Mucosa of rectum (tissue), 2 donors: ENCODE results near the gene EGR2.

Source experiments
- H3K27ac ChIP-seq, 2 donors: one replicate each; pipeline ENCODE4 v1.7.0; 2013; ENCODE audit warnings: inconsistent platforms in 2 of 2, low read depth in 2 of 2, low read length in 2 of 2
- H3K27me3 ChIP-seq, 2 donors: one replicate each; pipeline ENCODE4 v1.7.0; 2013; ENCODE audit warnings: low read length in 2 of 2; ENCODE audit not compliant: control insufficient read depth in 2 of 2, insufficient read depth in 2 of 2
- H3K36me3 ChIP-seq, 2 donors: one replicate each; pipeline ENCODE4 v1.7.0; 2013; ENCODE audit warnings: low read length in 2 of 2; ENCODE audit not compliant: control insufficient read depth in 2 of 2, insufficient read depth in 2 of 2
- H3K4me1 ChIP-seq, 2 donors: one replicate each; pipeline ENCODE4 v1.7.0; 2013; ENCODE audit warnings: low read length in 2 of 2, mild to moderate bottlenecking in 1 of 2; ENCODE audit not compliant: control insufficient read depth in 2 of 2, insufficient read depth in 2 of 2
- H3K4me3 ChIP-seq, 2 donors: one replicate each; pipeline ENCODE4 v1.7.0; 2013; ENCODE audit warnings: low read length in 2 of 2
- H3K9ac ChIP-seq, 2 donors: one replicate each; pipeline ENCODE4 v1.7.0; 2013; ENCODE audit warnings: low read length in 2 of 2, low read depth in 1 of 2, mild to moderate bottlenecking in 1 of 2
- H3K9me3 ChIP-seq, 2 donors: one replicate each; pipeline ENCODE4 v1.7.0; 2013; ENCODE audit warnings: low read length in 2 of 2; ENCODE audit not compliant: control insufficient read depth in 2 of 2
- donor health status: healthy.
- donor health status: Normal muscosa, but diverticular disease.

Gene EGR2

DNA sequence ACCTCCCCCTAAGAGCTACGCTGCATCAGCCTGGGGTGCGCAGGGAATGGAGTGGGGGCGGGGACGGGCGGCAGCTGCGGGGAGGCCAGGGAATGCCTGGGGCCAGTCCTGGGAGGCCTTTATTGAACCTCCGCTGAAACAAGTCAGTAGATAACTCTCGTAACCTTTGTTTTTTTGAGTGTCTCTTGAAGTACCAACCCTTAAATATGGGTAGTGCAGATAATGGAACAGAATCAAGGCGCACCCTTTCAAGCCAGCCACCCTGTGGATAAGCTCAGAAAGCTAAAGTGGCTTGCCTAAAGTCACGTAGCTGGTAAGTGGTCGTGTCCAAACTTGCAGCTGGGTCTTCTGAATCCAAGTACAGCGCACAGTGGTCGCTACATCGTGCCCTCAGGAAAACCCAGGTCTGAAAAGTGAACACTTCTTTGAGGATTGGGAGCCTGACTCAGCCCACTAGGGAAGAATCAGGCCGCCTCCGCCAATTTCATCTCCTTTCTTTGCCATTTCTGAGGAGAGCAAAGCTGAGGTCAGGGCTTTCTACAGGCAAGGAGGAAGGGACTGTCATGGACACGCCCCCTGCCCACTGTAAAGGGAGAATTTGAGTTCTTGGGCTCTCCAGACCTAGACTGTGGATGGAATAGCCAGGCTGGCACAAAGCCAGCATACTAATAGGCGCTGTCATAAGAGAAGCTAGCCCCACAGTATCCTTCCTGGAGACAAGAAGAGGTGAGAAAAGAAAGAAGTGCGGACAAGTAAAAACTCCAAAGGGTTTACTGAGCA lies 3.2 kb upstream of the EGR2 start:
- H3K9ac ChIP-seq, result no peak overlapping the region
- no peak overlapping the region for H3K4me3 ChIP-seq
- peaks cover 16 to 37% of the 10 kb centered on the region in 2 donors for H3K27me3 ChIP-seq

GRCh38 chr10:62818426-62819011 lies 2.4 kb upstream of the EGR2 start:
- Histone ChIP-seq H3K4me1 (peaks cover 18 to 32% of the 10 kb centered on the region in 2 donors), H3K9ac (peak overlapping the region in 1 of 2 donors; percentile 76), H3K36me3 (no peaks in the 10 kb centered on the region), H3K27ac (no peak overlapping the region), H3K9me3 (no peaks in the 10 kb centered on the region), H3K27me3 (peaks cover 22 to 40% of the 10 kb centered on the region in 2 donors), H3K4me3 (peak overlapping the region; percentile 67 to 81)

More for the DNA sequence above, 3.2 kb upstream of the EGR2 start:
- no peak overlapping the region for H3K27ac ChIP-seq
- no peaks in the 10 kb centered on the region for H3K36me3 ChIP-seq
- no peaks in the 10 kb centered on the region for H3K9me3 ChIP-seq
- H3K4me1 ChIP-seq, result peaks cover 18 to 31% of the 10 kb centered on the region in 2 donors

- Histone ChIP-seq H3K9ac (peak overlapping the region; percentile 56 to 76), H3K4me1 (peaks cover 18 to 32% of the 10 kb centered on the region in 2 donors), H3K27me3 (peaks cover 22 to 40% of the 10 kb centered on the region in 2 donors), H3K36me3 (no peaks in the 10 kb centered on the region), H3K27ac (peak overlapping the region; percentile 74 to 86), H3K4me3 (peak overlapping the region; percentile 67 to 81), H3K9me3 (no peaks in the 10 kb centered on the region)
These were observed 1.7 kb upstream of the EGR2 start for GRCh38 chr10:62817766-62818425.

DNA sequence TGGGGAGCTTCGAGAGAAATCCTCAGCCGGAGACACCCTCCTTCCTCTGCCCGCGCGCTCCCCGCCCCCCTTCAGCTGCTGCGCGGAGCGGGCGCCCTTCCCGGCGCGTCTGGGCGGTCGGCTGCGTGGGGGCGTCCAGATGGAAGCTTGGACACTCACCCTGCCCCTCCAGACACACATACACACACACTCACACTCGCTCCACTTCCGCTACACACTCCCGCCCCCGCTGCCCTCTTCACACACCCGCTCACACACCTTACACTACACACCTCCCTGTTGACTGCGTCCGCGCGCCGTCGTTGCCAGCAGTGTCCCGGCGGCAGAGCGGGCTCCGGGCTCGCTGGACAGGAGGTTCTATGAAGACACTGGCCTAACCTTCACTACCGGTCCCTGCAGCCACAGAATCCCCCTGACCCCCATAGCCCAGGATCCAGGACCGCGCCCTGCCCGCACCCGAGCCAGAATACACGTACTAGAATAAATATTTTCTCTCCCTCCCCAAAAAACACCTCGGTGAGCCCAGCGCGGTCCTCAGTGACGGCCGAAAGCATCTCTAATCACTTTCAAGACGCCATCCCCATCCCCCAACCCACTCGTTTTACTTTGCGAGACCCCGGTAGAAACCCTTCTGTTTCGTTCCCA lies 1.1 kb upstream of the EGR2 start:
- Histone ChIP-seq H3K9me3 (no peaks in the 10 kb centered on the region), H3K27me3 (peaks cover 22 to 40% of the 10 kb centered on the region in 2 donors), H3K27ac (peak overlapping the region; percentile 74 to 86), H3K9ac (peak overlapping the region; percentile 56 to 76), H3K4me1 (peaks cover 18 to 32% of the 10 kb centered on the region in 2 donors), H3K4me3 (peak overlapping the region; percentile 67 to 81), H3K36me3 (no peaks in the 10 kb centered on the region)

DNA sequence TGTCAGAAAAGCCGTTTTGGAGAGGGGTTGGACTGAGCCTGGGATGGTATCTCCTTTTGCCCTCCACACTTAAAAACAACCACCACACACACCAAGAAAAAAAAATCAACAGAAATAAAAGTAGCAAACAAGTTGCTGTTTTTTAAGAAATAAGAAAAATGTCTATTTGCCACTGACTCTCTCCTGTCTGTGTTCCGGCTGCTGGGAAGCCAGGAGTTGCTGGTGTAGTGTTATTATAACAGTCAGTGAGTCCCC lies 163 bp downstream of the EGR2 start:
- Histone ChIP-seq H3K27me3 (peaks cover 22 to 37% of the 10 kb centered on the region in 2 donors), H3K4me1 (peaks cover 18 to 32% of the 10 kb centered on the region in 2 donors), H3K9ac (peak overlapping the region; percentile 56 to 76), H3K36me3 (no peaks in the 10 kb centered on the region), H3K9me3 (no peaks in the 10 kb centered on the region), H3K27ac (no peak overlapping the region), H3K4me3 (peak overlapping the region; percentile 67 to 81)

GRCh38 chr10:62815381-62816075 lies 638 bp downstream of the EGR2 start:
- Histone ChIP-seq H3K9ac (peak overlapping the region; percentile 56 to 76), H3K36me3 (no peaks in the 10 kb centered on the region), H3K4me3 (peak overlapping the region; percentile 67 to 81), H3K4me1 (peaks cover 18 to 32% of the 10 kb centered on the region in 2 donors), H3K9me3 (no peaks in the 10 kb centered on the region), H3K27me3 (peaks cover 20 to 36% of the 10 kb centered on the region in 2 donors), H3K27ac (no peak overlapping the region)

DNA sequence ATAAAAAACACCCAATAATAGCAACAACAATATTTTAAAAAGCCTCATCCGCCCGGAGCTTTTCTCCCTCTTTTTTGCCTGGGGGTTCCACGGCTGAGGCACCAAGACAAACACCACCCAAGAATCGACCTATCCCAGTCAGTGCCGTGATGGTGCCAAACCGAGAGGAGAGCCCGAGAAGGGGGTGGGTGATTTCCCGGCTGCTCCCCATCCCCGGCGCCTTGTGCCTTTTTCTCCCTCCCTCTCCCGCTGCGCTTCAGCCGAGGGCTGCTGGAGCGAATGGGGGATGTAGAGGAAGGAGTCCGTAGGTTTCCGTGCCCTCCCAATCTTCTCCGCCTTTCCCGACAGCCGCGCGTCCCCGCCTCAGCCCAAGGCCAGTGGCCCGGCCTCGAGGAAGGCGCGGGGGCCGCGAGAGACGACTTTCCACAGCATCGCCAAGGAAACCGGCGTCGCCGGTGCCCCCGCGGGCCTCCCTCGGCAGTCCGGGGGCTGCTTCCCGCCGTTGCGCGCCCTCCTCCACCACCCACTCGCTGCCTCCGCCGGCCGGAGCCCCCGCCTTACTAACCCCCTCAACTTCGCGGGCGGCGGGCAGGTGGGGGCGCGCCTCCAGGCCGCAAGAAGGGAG lies 1.3 kb downstream of the EGR2 start:
- H3K27ac ChIP-seq, result no peak overlapping the region
- no peak overlapping the region for H3K9ac ChIP-seq
- H3K4me3 ChIP-seq, result peak overlapping the region; percentile 52 to 81

GRCh38 chr10:62813981-62814380 lies 2.2 kb downstream of the EGR2 start:
- Histone ChIP-seq H3K27me3 (peaks cover 12 to 24% of the 10 kb centered on the region in 2 donors), H3K4me3 (no peak overlapping the region), H3K4me1 (peaks cover 18 to 32% of the 10 kb centered on the region in 2 donors)

More for the DNA sequence above, 1.3 kb downstream of the EGR2 start:
- no peaks in the 10 kb centered on the region for H3K9me3 ChIP-seq
- peaks cover 18 to 32% of the 10 kb centered on the region in 2 donors for H3K4me1 ChIP-seq
- no peaks in the 10 kb centered on the region for H3K36me3 ChIP-seq
- H3K27me3 ChIP-seq, result peaks cover 18 to 33% of the 10 kb centered on the region in 2 donors

GRCh38 chr10:62813453-62813852 lies 2.7 kb downstream of the EGR2 start:
- H3K27ac ChIP-seq, result no peak overlapping the region
- H3K36me3 ChIP-seq, result no peaks in the 10 kb centered on the region
- no peak overlapping the region for H3K9ac ChIP-seq
- peaks cover 16 to 30% of the 10 kb centered on the region in 2 donors for H3K4me1 ChIP-seq
- H3K27me3 ChIP-seq, result peaks cover 12 to 23% of the 10 kb centered on the region in 2 donors
- H3K4me3 ChIP-seq, result no peak overlapping the region
- H3K9me3 ChIP-seq, result no peaks in the 10 kb centered on the region

More at GRCh38 chr10:62813981-62814380, 2.2 kb downstream of the EGR2 start:
- Histone ChIP-seq H3K9ac (peak overlapping the region in 1 of 2 donors; percentile 34), H3K9me3 (no peaks in the 10 kb centered on the region), H3K27ac (no peak overlapping the region), H3K36me3 (no peaks in the 10 kb centered on the region)
